ENCODE measurements around the gene PPP6R1.
A peak's percentile ranks its signal among the peaks of the same experiment; 100 is the strongest.

The PPP6R1 gene

GRCh38 chr19:55258828-55259539, at the start of gene PPP6R1:
Gene PPP6R1 (minus strand): TSS chr19:55259017. CDS start chr19:55247103, 11,914 bp downstream.
- Histone ChIP-seq H3K4me3 (ENCODE audit: low read length) (peak within 1 kb of the TSS; percentile 81), H3K9me3 (ENCODE audit: control insufficient read depth, low read depth, low read length) (no peaks in the 10 kb centered on the region), H3K9ac (ENCODE audit: low read length) (peak within 1 kb of the TSS; percentile 60), H3K27me3 (ENCODE audit: control insufficient read depth, insufficient read depth, low read length) (no peaks in the 10 kb centered on the region), H3K4me1 (ENCODE audit: control insufficient read depth, low read depth, low read length) (peaks cover 12% of the 10 kb centered on the region), H3K27ac (ENCODE audit: low read length) (peak within 1 kb of the TSS; percentile 46), H3K36me3 (ENCODE audit: control insufficient read depth, low read depth, low read length) (no peaks in the 10 kb centered on the region)

- no peaks in the 10 kb centered on the region for H3K27me3 ChIP-seq (ENCODE audit: control insufficient read depth, insufficient read depth, low read length)
- no peak overlapping the region for H3K27ac ChIP-seq (ENCODE audit: low read length)
- no peak overlapping the region for H3K9ac ChIP-seq (ENCODE audit: low read length)
- H3K4me3 ChIP-seq (ENCODE audit: low read length), result no peak overlapping the region
- peaks cover 32% of the 10 kb centered on the region for H3K36me3 ChIP-seq (ENCODE audit: control insufficient read depth, low read depth, low read length)
- H3K4me1 ChIP-seq (ENCODE audit: control insufficient read depth, low read depth, low read length), result no peaks in the 10 kb centered on the region
- no peaks in the 10 kb centered on the region for H3K9me3 ChIP-seq (ENCODE audit: control insufficient read depth, low read depth, low read length)
Observed at GRCh38 chr19:55308281-55308680, 49.5 kb upstream of the PPP6R1 start.

GRCh38 chr19:55306712-55307111, 47.9 kb upstream of the PPP6R1 start:
- Histone ChIP-seq H3K9me3 (ENCODE audit: control insufficient read depth, low read depth, low read length) (no peaks in the 10 kb centered on the region), H3K36me3 (ENCODE audit: control insufficient read depth, low read depth, low read length) (peaks cover 40% of the 10 kb centered on the region), H3K4me3 (ENCODE audit: low read length) (no peak overlapping the region), H3K27me3 (ENCODE audit: control insufficient read depth, insufficient read depth, low read length) (no peaks in the 10 kb centered on the region), H3K9ac (ENCODE audit: low read length) (no peak overlapping the region), H3K27ac (ENCODE audit: low read length) (no peak overlapping the region), H3K4me1 (ENCODE audit: control insufficient read depth, low read depth, low read length) (no peaks in the 10 kb centered on the region)

- Histone ChIP-seq H3K9ac (ENCODE audit: low read length) (no peak overlapping the region), H3K9me3 (ENCODE audit: control insufficient read depth, low read depth, low read length) (no peaks in the 10 kb centered on the region), H3K4me1 (ENCODE audit: control insufficient read depth, low read depth, low read length) (peaks cover 5% of the 10 kb centered on the region), H3K36me3 (ENCODE audit: control insufficient read depth, low read depth, low read length) (peaks cover 40% of the 10 kb centered on the region), H3K4me3 (ENCODE audit: low read length) (no peak overlapping the region), H3K27me3 (ENCODE audit: control insufficient read depth, insufficient read depth, low read length) (no peaks in the 10 kb centered on the region), H3K27ac (ENCODE audit: low read length) (no peak overlapping the region)
Observed at GRCh38 chr19:55305983-55306562, 47.3 kb upstream of the PPP6R1 start.

- peaks cover 42% of the 10 kb centered on the region for H3K36me3 ChIP-seq (ENCODE audit: control insufficient read depth, low read depth, low read length)
- no peak overlapping the region for H3K4me3 ChIP-seq (ENCODE audit: low read length)
Observed at GRCh38 chr19:55305491-55305890, 46.7 kb upstream of the PPP6R1 start.

GRCh38 chr19:55304980-55305379, 46.2 kb upstream of the PPP6R1 start:
- peaks cover 5% of the 10 kb centered on the region for H3K4me1 ChIP-seq (ENCODE audit: control insufficient read depth, low read depth, low read length)
- H3K27ac ChIP-seq (ENCODE audit: low read length), result no peak overlapping the region
- H3K36me3 ChIP-seq (ENCODE audit: control insufficient read depth, low read depth, low read length), result peaks cover 39% of the 10 kb centered on the region

More at GRCh38 chr19:55305491-55305890, 46.7 kb upstream of the PPP6R1 start:
- Histone ChIP-seq H3K4me1 (ENCODE audit: control insufficient read depth, low read depth, low read length) (peaks cover 5% of the 10 kb centered on the region), H3K9ac (ENCODE audit: low read length) (no peak overlapping the region), H3K9me3 (ENCODE audit: control insufficient read depth, low read depth, low read length) (no peaks in the 10 kb centered on the region), H3K27me3 (ENCODE audit: control insufficient read depth, insufficient read depth, low read length) (no peaks in the 10 kb centered on the region), H3K27ac (ENCODE audit: low read length) (no peak overlapping the region)

GRCh38 chr19:55304279-55304978, 45.6 kb upstream of the PPP6R1 start:
- no peaks in the 10 kb centered on the region for H3K9me3 ChIP-seq (ENCODE audit: control insufficient read depth, low read depth, low read length)
- peaks cover 38% of the 10 kb centered on the region for H3K36me3 ChIP-seq (ENCODE audit: control insufficient read depth, low read depth, low read length)
- no peak overlapping the region for H3K27ac ChIP-seq (ENCODE audit: low read length)
- no peaks in the 10 kb centered on the region for H3K27me3 ChIP-seq (ENCODE audit: control insufficient read depth, insufficient read depth, low read length)
- peaks cover 5% of the 10 kb centered on the region for H3K4me1 ChIP-seq (ENCODE audit: control insufficient read depth, low read depth, low read length)
- H3K4me3 ChIP-seq (ENCODE audit: low read length), result no peak overlapping the region
- no peak overlapping the region for H3K9ac ChIP-seq (ENCODE audit: low read length)

More at GRCh38 chr19:55304980-55305379, 46.2 kb upstream of the PPP6R1 start:
- Histone ChIP-seq H3K27me3 (ENCODE audit: control insufficient read depth, insufficient read depth, low read length) (no peaks in the 10 kb centered on the region), H3K9me3 (ENCODE audit: control insufficient read depth, low read depth, low read length) (no peaks in the 10 kb centered on the region), H3K9ac (ENCODE audit: low read length) (no peak overlapping the region), H3K4me3 (ENCODE audit: low read length) (no peak overlapping the region)

GRCh38 chr19:55303477-55303876, 44.7 kb upstream of the PPP6R1 start:
- H3K4me1 ChIP-seq (ENCODE audit: control insufficient read depth, low read depth, low read length), result peaks cover 5% of the 10 kb centered on the region
- no peak overlapping the region for H3K9ac ChIP-seq (ENCODE audit: low read length)
- H3K9me3 ChIP-seq (ENCODE audit: control insufficient read depth, low read depth, low read length), result no peaks in the 10 kb centered on the region
- H3K27ac ChIP-seq (ENCODE audit: low read length), result no peak overlapping the region
- peaks cover 33% of the 10 kb centered on the region for H3K36me3 ChIP-seq (ENCODE audit: control insufficient read depth, low read depth, low read length)
- no peak overlapping the region for H3K4me3 ChIP-seq (ENCODE audit: low read length)
- H3K27me3 ChIP-seq (ENCODE audit: control insufficient read depth, insufficient read depth, low read length), result no peaks in the 10 kb centered on the region

- Histone ChIP-seq H3K4me3 (ENCODE audit: low read length) (no peak overlapping the region), H3K27me3 (ENCODE audit: control insufficient read depth, insufficient read depth, low read length) (no peaks in the 10 kb centered on the region), H3K4me1 (ENCODE audit: control insufficient read depth, low read depth, low read length) (peaks cover 5% of the 10 kb centered on the region), H3K9me3 (ENCODE audit: control insufficient read depth, low read depth, low read length) (no peaks in the 10 kb centered on the region), H3K27ac (ENCODE audit: low read length) (no peak overlapping the region), H3K36me3 (ENCODE audit: control insufficient read depth, low read depth, low read length) (peaks cover 29% of the 10 kb centered on the region), H3K9ac (ENCODE audit: low read length) (no peak overlapping the region)
Observed at GRCh38 chr19:55302318-55302703, 43.5 kb upstream of the PPP6R1 start.

GRCh38 chr19:55301459-55302317, 42.9 kb upstream of the PPP6R1 start:
- Histone ChIP-seq H3K27me3 (ENCODE audit: control insufficient read depth, insufficient read depth, low read length) (no peaks in the 10 kb centered on the region), H3K36me3 (ENCODE audit: control insufficient read depth, low read depth, low read length) (peaks cover 27% of the 10 kb centered on the region), H3K9me3 (ENCODE audit: control insufficient read depth, low read depth, low read length) (no peaks in the 10 kb centered on the region), H3K4me1 (ENCODE audit: control insufficient read depth, low read depth, low read length) (peaks cover 5% of the 10 kb centered on the region), H3K27ac (ENCODE audit: low read length) (no peak overlapping the region), H3K4me3 (ENCODE audit: low read length) (peak overlapping the region; percentile 36), H3K9ac (ENCODE audit: low read length) (no peak overlapping the region)

- Histone ChIP-seq H3K27me3 (ENCODE audit: control insufficient read depth, insufficient read depth, low read length) (no peaks in the 10 kb centered on the region), H3K9me3 (ENCODE audit: control insufficient read depth, low read depth, low read length) (no peaks in the 10 kb centered on the region), H3K4me3 (ENCODE audit: low read length) (peak overlapping the region; percentile 36), H3K4me1 (ENCODE audit: control insufficient read depth, low read depth, low read length) (peaks cover 5% of the 10 kb centered on the region), H3K9ac (ENCODE audit: low read length) (no peak overlapping the region), H3K27ac (ENCODE audit: low read length) (no peak overlapping the region), H3K36me3 (ENCODE audit: control insufficient read depth, low read depth, low read length) (peaks cover 20% of the 10 kb centered on the region)
Observed at GRCh38 chr19:55300886-55301458, 42.2 kb upstream of the PPP6R1 start.

Data from iPS-18a (cell line).